Mesenchymal stem cell (in vitro differentiated cells and primary cell): ENCODE data around the gene LMNA.
A peak's percentile ranks its signal among the peaks of the same experiment; 100 is the strongest.

ENCODE experiments used
- DNase-seq: peaks from one replicate; pipeline ENCODE4 v3.0.0-alpha.2; 2013
- H2AFZ ChIP-seq: one replicate; pipeline ENCODE4 v1.6.1; 2013; ENCODE audit warnings: low read depth, mild to moderate bottlenecking, control low read depth, inconsistent platforms, low read length, moderate library complexity
- H2AK5ac ChIP-seq: 2 replicates; pipeline ENCODE4 v1.6.1; 2013; ENCODE audit warnings: low read length, moderate library complexity, mild to moderate bottlenecking, inconsistent platforms; ENCODE audit not compliant: severe bottlenecking
- H2BK120ac ChIP-seq: one replicate; pipeline ENCODE4 v1.6.1; 2013; ENCODE audit warnings: low read depth, mild to moderate bottlenecking, inconsistent platforms, low read length, moderate library complexity
- H2BK12ac ChIP-seq, 2 experiments: one replicate each; pipeline ENCODE4 v1.6.1; 2013; ENCODE audit warnings: inconsistent platforms in 2 of 2, low read length in 2 of 2, mild to moderate bottlenecking in 2 of 2, moderate library complexity in 2 of 2, control low read depth in 1 of 2
- H2BK15ac ChIP-seq: one replicate; pipeline ENCODE4 v1.6.1; 2013; ENCODE audit warnings: mild to moderate bottlenecking, low read depth, inconsistent platforms; ENCODE audit not compliant: poor library complexity, severe bottlenecking
- H2BK5ac ChIP-seq: 2 replicates; pipeline ENCODE4 v1.6.1; 2013; ENCODE audit warnings: low read depth, mild to moderate bottlenecking, low read length, control low read depth, inconsistent platforms; ENCODE audit not compliant: poor library complexity, severe bottlenecking
- H3K14ac ChIP-seq, 2 experiments: one replicate each; pipeline ENCODE4 v1.6.1; 2013; ENCODE audit warnings: inconsistent platforms in 2 of 2, low read length in 2 of 2, control low read depth in 1 of 2, mild to moderate bottlenecking in 1 of 2, moderate library complexity in 1 of 2
- H3K18ac ChIP-seq, 2 experiments: one replicate each; pipeline ENCODE4 v1.6.1; 2013; ENCODE audit warnings: inconsistent platforms in 2 of 2, low read length in 2 of 2, control low read depth in 1 of 2, low read depth in 1 of 2, mild to moderate bottlenecking in 1 of 2
- H3K23ac ChIP-seq, 2 experiments: one replicate each; pipeline ENCODE4 v1.6.1; 2013; ENCODE audit warnings: inconsistent platforms in 2 of 2, low read length in 2 of 2, mild to moderate bottlenecking in 2 of 2, moderate library complexity in 2 of 2, control low read depth in 1 of 2
- H3K27ac ChIP-seq: 2 replicates; pipeline ENCODE4 v1.5.1; 2013; ENCODE audit warnings: mild to moderate bottlenecking, moderate library complexity, low read length, control low read depth, inconsistent platforms; ENCODE audit not compliant: poor library complexity, severe bottlenecking
- H3K27me3 ChIP-seq, 2 experiments: 2 replicates each; pipeline versions ENCODE4 v1.6.1 to v1.7.0; 2013; ENCODE audit warnings: low read length in 2 of 2, mild to moderate bottlenecking in 2 of 2, moderate library complexity in 2 of 2, control low read depth in 1 of 2, inconsistent platforms in 1 of 2; ENCODE audit not compliant: control insufficient read depth in 1 of 2, insufficient read depth in 1 of 2
- H3K36me3 ChIP-seq, 2 experiments: 2 replicates each; pipeline versions ENCODE4 v1.6.1 to v1.7.0; 2013; ENCODE audit warnings: low read length in 2 of 2, control low read depth in 1 of 2, inconsistent platforms in 1 of 2, low read depth in 1 of 2, mild to moderate bottlenecking in 1 of 2; ENCODE audit not compliant: insufficient read depth in 2 of 2, control insufficient read depth in 1 of 2
- H3K4ac ChIP-seq, 2 experiments: one replicate each; pipeline ENCODE4 v1.6.1; 2013; ENCODE audit warnings: inconsistent platforms in 2 of 2, low read length in 2 of 2, mild to moderate bottlenecking in 2 of 2, moderate library complexity in 2 of 2, control low read depth in 1 of 2, low read depth in 1 of 2
- H3K4me1 ChIP-seq: 2 replicates; pipeline ENCODE4 v1.6.1; 2013; ENCODE audit warnings: low read depth, low read length, control low read depth; ENCODE audit not compliant: control insufficient read depth, insufficient read depth
- H3K4me2 ChIP-seq: 2 replicates; pipeline ENCODE4 v1.6.1; 2013; ENCODE audit warnings: low read length, mild to moderate bottlenecking, inconsistent platforms; ENCODE audit not compliant: poor library complexity, severe bottlenecking
- H3K4me3 ChIP-seq, 2 experiments: 2 replicates each; pipeline versions ENCODE4 v1.5.1 to v1.7.0; 2013; ENCODE audit warnings: low read length in 2 of 2, mild to moderate bottlenecking in 2 of 2, control low read depth in 1 of 2, low read depth in 1 of 2; ENCODE audit not compliant: insufficient read depth in 1 of 2
- H3K79me1 ChIP-seq: replicated peaks from 2 replicates; pipeline ENCODE4 v1.6.1; 2013; ENCODE audit warnings: mild to moderate bottlenecking, control low read depth, low read length, inconsistent platforms; ENCODE audit not compliant: poor library complexity, severe bottlenecking
- H3K9ac ChIP-seq: 2 replicates; pipeline ENCODE4 v1.7.0; 2013; ENCODE audit warnings: mild to moderate bottlenecking, low read length, moderate library complexity
- H3K9me3 ChIP-seq: 2 replicates; pipeline ENCODE4 v1.7.0; 2013; ENCODE audit warnings: mild to moderate bottlenecking, low read length; ENCODE audit not compliant: control insufficient read depth
- H4K8ac ChIP-seq: one replicate; pipeline ENCODE4 v1.6.1; 2013; ENCODE audit warnings: inconsistent platforms, mild to moderate bottlenecking, low read length, moderate library complexity
- H4K91ac ChIP-seq: one replicate; pipeline ENCODE4 v1.6.1; 2013; ENCODE audit warnings: mild to moderate bottlenecking, low read length, inconsistent platforms
- WGBS: methylation state at CpG from one replicate; pipeline ENCODE4 v1.1.7; 2013; ENCODE audit warnings: mixed read lengths; 5-methylcytosine and 5-hydroxymethylcytosine counted together

LMNA gene

DNA sequence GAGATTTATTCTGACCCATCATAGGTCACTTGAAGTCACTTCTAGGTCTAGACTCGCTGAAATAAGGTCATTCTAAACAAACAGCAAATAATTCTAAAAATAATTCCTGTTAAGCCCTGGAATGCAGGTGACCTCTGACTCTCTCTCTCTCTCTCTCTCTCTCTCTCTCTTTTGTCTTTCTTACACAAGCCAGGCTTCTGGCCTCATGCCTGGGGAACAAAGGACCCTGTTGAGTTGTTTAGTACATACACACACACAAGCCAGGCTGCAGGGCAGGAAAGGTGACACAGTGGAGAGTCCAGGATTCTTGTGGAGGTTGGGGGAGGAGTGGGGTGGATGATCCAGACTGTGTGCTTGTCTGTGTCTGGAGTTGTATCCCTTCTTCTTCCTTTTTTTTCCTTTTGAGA is 28.3 kb upstream of the LMNA start:
- Histone ChIP-seq H3K4me3 (no peak overlapping the region), H3K36me3 (peaks cover 0 to 9% of the 10 kb centered on the region in 2 experiments), H3K18ac (no peak overlapping the region), H2AFZ (no peak overlapping the region), H3K27ac (no peak overlapping the region), H2BK15ac (no peak overlapping the region), H3K4me1 (peaks cover 18% of the 10 kb centered on the region), H2AK5ac (no peak overlapping the region), H3K27me3 (peaks cover 0 to 1% of the 10 kb centered on the region in 2 experiments), H3K79me1 (peaks cover 21% of the 10 kb centered on the region), H2BK12ac (no peak overlapping the region), H2BK120ac (no peak overlapping the region), H4K8ac (no peak overlapping the region), H3K4ac (no peak overlapping the region), H3K23ac (no peak overlapping the region), H2BK5ac (no peak overlapping the region), H4K91ac (no peak overlapping the region), H3K4me2 (no peak overlapping the region), H3K9me3 (no peaks in the 10 kb centered on the region), H3K14ac (no peak overlapping the region), H3K9ac (no peak overlapping the region)
- WGBS: 6% methylated on average over 1 of the region's 1 CpG
- peak; percentile 86 for DNase-seq

DNA sequence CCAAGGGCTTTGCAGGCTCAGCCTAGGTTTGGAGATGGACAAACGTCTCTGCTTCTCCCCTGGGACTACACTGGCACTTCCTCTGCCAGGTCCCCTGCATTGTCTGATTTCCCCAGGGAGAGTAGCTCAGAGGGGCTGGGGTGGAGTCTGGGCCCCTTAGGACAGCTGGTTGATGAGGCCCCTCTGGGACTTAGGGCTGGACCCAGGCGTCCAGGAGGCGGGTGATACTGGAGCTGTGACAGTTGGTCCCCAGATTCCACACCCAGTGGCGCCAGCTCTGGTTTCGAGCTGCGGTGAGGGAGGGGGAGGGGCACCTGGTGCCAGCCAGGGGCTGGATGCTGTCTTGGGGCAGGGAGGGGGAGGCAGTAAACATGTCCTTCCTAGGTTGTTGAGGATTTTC is 24.8 kb upstream of the LMNA start:
- WGBS: 83% methylated on average over 5 of the region's 6 CpGs

GRCh38 chr1:156090138-156090839 is 24.2 kb upstream of the LMNA start:
- no peak overlapping the region for H3K23ac ChIP-seq
- H3K4me2 ChIP-seq: no peak overlapping the region
- H2BK15ac ChIP-seq: no peak overlapping the region
- peaks cover 12% of the 10 kb centered on the region for H3K4me1 ChIP-seq
- no peak overlapping the region for H3K9ac ChIP-seq
- DNase-seq: no peak
- H3K36me3 ChIP-seq: peaks cover 0 to 19% of the 10 kb centered on the region in 2 experiments
- H3K18ac ChIP-seq: no peak overlapping the region
- no peak overlapping the region for H3K27ac ChIP-seq
- no peak overlapping the region for H4K91ac ChIP-seq
- no peak overlapping the region for H2BK12ac ChIP-seq
- 44% methylated on average over 5 of the region's 5 CpGs for WGBS
- no peak overlapping the region for H3K4me3 ChIP-seq
- H2AFZ ChIP-seq: no peak overlapping the region
- peak overlapping the region; percentile 7 for H2AK5ac ChIP-seq
- no peak overlapping the region for H4K8ac ChIP-seq
- H2BK5ac ChIP-seq: no peak overlapping the region
- peaks cover 23% of the 10 kb centered on the region for H3K79me1 ChIP-seq
- H3K9me3 ChIP-seq: no peaks in the 10 kb centered on the region
- H3K4ac ChIP-seq: no peak overlapping the region
- H2BK120ac ChIP-seq: no peak overlapping the region
- no peaks in the 10 kb centered on the region for H3K27me3 ChIP-seq
- no peak overlapping the region for H3K14ac ChIP-seq

More for the DNA sequence above, 24.8 kb upstream of the LMNA start:
- Histone ChIP-seq H2BK5ac (no peak overlapping the region), H2BK12ac (no peak overlapping the region), H3K18ac (no peak overlapping the region), H3K4me2 (no peak overlapping the region), H3K9ac (no peak overlapping the region), H3K9me3 (no peaks in the 10 kb centered on the region), H4K91ac (no peak overlapping the region), H3K4me1 (peaks cover 17% of the 10 kb centered on the region), H3K27me3 (no peaks in the 10 kb centered on the region), H3K4ac (no peak overlapping the region), H2BK15ac (no peak overlapping the region), H3K23ac (no peak overlapping the region), H3K4me3 (no peak overlapping the region), H3K27ac (no peak overlapping the region), H3K14ac (no peak overlapping the region), H3K79me1 (peaks cover 27% of the 10 kb centered on the region), H2AFZ (no peak overlapping the region), H4K8ac (no peak overlapping the region), H3K36me3 (peaks cover 0 to 19% of the 10 kb centered on the region in 2 experiments), H2AK5ac (no peak overlapping the region), H2BK120ac (no peak overlapping the region)
- no peak for DNase-seq

DNA sequence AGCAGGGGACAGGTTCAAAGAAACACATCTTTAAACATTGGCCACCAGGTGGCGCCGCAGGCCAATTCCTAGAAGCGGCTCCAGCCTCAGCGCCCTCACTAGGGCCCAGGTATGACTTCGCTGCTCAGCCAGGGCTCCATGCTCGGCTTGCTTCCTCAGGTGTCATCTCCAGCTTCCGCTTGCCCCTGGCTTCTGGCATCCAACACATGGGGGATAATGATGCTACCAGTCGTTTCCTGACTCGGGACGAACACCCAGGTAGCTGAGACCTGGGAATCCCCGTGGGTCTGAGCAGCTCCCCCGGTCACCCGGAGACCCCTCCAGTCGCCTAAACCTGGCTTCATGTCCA is 23.7 kb upstream of the LMNA start:
- Histone ChIP-seq H2BK15ac (no peak overlapping the region), H4K91ac (peak overlapping the region; percentile 46), H3K23ac (no peak overlapping the region), H2BK5ac (no peak overlapping the region), H3K4me2 (no peak overlapping the region), H3K9me3 (no peaks in the 10 kb centered on the region), H2AFZ (no peak overlapping the region), H3K4me3 (no peak overlapping the region), H3K4me1 (peaks cover 12% of the 10 kb centered on the region), H3K4ac (no peak overlapping the region), H2BK12ac (peak overlapping the region in 1 of 2 experiments; percentile 65), H3K27me3 (no peaks in the 10 kb centered on the region), H3K18ac (peak overlapping the region in 1 of 2 experiments; percentile 29), H3K36me3 (peaks cover 0 to 19% of the 10 kb centered on the region in 2 experiments), H3K79me1 (peaks cover 25% of the 10 kb centered on the region), H3K9ac (peak overlapping the region; percentile 27), H2BK120ac (no peak overlapping the region), H2AK5ac (peak overlapping the region; percentile 27), H4K8ac (peak overlapping the region; percentile 76), H3K14ac (no peak overlapping the region), H3K27ac (no peak overlapping the region)
- 42% methylated on average over 14 of the region's 14 CpGs for WGBS
- DNase-seq: peak; percentile 80
